Esophagus (tissue), 2 donors: ENCODE results near the gene MEX3B. TPM values are rescaled to one million over a fixed set of nuclear protein-coding genes. Genes with fewer than 3 reads are reported as not detected.
A peak's percentile ranks its signal among the peaks of the same experiment; 100 is the strongest.

Source experiments
- H3K27ac ChIP-seq, 2 donors: one replicate each; pipeline ENCODE4 v1.5.1; 2013; ENCODE audit warnings: low read depth in 2 of 2, mild to moderate bottlenecking in 2 of 2, inconsistent platforms in 1 of 2, low read length in 1 of 2, moderate library complexity in 1 of 2
- H3K27me3 ChIP-seq, 2 donors: one replicate each; pipeline ENCODE4 v1.6.1; 2013; ENCODE audit warnings: low read length in 2 of 2, control low read depth in 1 of 2, mild to moderate bottlenecking in 1 of 2; ENCODE audit not compliant: insufficient read depth in 2 of 2, control insufficient read depth in 1 of 2
- H3K36me3 ChIP-seq, 2 donors: one replicate each; pipeline ENCODE4 v1.6.1; 2013; ENCODE audit warnings: low read length in 1 of 2; ENCODE audit not compliant: control insufficient read depth in 2 of 2, insufficient read depth in 2 of 2
- H3K4me1 ChIP-seq, 2 donors: one replicate each; pipeline ENCODE4 v1.6.1; 2013; ENCODE audit warnings: low read length in 1 of 2; ENCODE audit not compliant: control insufficient read depth in 2 of 2, insufficient read depth in 2 of 2
- H3K4me3 ChIP-seq, 2 donors: one replicate each; pipeline ENCODE4 v1.5.1; 2013; ENCODE audit warnings: low read length in 2 of 2, mild to moderate bottlenecking in 2 of 2, low read depth in 1 of 2, moderate library complexity in 1 of 2
- H3K9me3 ChIP-seq, 2 donors: one replicate each; pipeline ENCODE4 v1.6.1; 2013; ENCODE audit warnings: mild to moderate bottlenecking in 2 of 2, low read depth in 1 of 2, low read length in 1 of 2, moderate library complexity in 1 of 2; ENCODE audit not compliant: control insufficient read depth in 2 of 2, insufficient read depth in 1 of 2
- WGBS, 2 donors: extraction: QIAGEN DNeasy Blood & Tissue Kit; methylation state at CpG; one replicate each; pipeline ENCODE4 v1.1.7; 2013; 5-methylcytosine and 5-hydroxymethylcytosine counted together
- polyA plus RNA-seq, 2 donors: library from polyadenylated mRNA; stranded (reverse); fragments of 200-250 nt; gene quantifications; one replicate each; pipeline ENCODE4 v1.2.3, GENCODE V29; 2013
- donor health status: healthy with polysubstance abuse.
- donor health status: Bipolar disorder and iron deficiency.

MEX3B gene
- polyA plus RNA-seq, 2 donors, result 0.39 to 0.42 TPM

- Histone ChIP-seq H3K4me3 (no peak overlapping the region), H3K9me3 (no peaks in the 10 kb centered on the region), H3K36me3 (no peaks in the 10 kb centered on the region), H3K27ac (no peak overlapping the region), H3K27me3 (peaks cover 0 to 2% of the 10 kb centered on the region in 2 donors), H3K4me1 (no peaks in the 10 kb centered on the region)
- WGBS, 2 donors, result 60% methylated on average over 6 of the region's 6 CpGs
Observed at GRCh38 chr15:82051664-82052063, 5.8 kb upstream of the MEX3B start.

- WGBS, 2 donors, result 85 to 90% methylated on average over 8 of the region's 8 CpGs
Observed at GRCh38 chr15:82048811-82049210, 3.0 kb upstream of the MEX3B start.

DNA sequence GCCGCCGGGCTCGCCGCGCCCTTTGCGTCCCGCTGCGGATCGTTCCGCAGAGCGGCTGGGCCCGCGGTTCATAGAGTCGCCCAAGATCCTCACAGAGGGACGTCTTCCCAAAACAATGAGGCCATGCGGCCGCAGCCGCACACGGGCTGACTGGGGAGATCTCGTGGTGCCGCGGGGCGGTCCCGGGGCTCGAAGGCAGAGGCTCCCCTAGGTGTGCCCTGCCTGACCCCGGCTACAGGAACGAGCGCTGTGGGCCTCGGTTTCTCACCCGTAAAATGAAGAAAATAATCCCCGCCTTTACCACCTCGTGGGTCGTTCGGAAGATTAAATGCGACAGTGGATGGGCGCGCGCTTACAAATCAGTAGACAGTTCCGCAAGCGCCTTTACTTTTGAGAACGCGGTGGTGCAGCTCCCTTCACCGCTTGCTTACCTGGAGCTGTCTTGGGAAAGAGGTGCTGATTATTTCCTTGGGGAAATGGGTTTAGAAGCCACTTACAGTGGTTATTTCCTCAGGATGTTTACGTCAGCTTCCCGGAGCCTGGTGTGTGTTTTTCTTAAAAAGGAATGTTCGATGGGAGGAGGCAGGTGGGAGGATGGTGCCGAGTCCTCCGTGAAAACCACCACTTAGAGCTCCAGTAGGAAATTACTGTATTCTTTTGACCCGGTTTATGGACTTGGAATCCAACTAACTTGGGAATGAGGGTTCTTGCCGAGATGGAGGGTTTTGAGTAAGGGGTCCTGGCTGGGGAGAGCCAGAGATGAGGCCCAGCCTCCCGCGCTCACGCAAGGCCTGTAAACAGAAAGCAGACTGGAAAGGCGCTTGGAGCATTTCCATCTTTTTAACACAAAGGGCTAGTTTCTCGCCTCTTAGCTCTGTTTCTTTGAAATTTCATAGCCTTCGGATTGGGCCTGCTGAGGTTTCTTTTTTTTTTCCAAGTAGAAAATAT, 1.9 kb upstream of the MEX3B start:
- peak overlapping the region; percentile 41 to 67 for H3K4me3 ChIP-seq
- H3K36me3 ChIP-seq, result no peaks in the 10 kb centered on the region
- peaks cover 7 to 12% of the 10 kb centered on the region in 2 donors for H3K4me1 ChIP-seq
- no peaks in the 10 kb centered on the region for H3K27me3 ChIP-seq
- peak overlapping the region in 1 of 2 donors; percentile 6 for H3K27ac ChIP-seq
- 11 to 14% methylated on average over 54 to 56 of the region's 56 CpGs for WGBS, 2 donors
- peaks cover 0 to 2% of the 10 kb centered on the region in 2 donors for H3K9me3 ChIP-seq

More at GRCh38 chr15:82048811-82049210, 3.0 kb upstream of the MEX3B start:
- peaks cover 5 to 12% of the 10 kb centered on the region in 2 donors for H3K4me1 ChIP-seq
- no peaks in the 10 kb centered on the region for H3K36me3 ChIP-seq
- H3K9me3 ChIP-seq, result peaks cover 0 to 2% of the 10 kb centered on the region in 2 donors
- no peak overlapping the region for H3K4me3 ChIP-seq
- H3K27ac ChIP-seq, result no peak overlapping the region
- peaks cover 0 to under 1% of the 10 kb centered on the region in 2 donors for H3K27me3 ChIP-seq

- Histone ChIP-seq H3K4me3 (peak overlapping the region; percentile 64 to 67), H3K4me1 (peaks cover 7 to 12% of the 10 kb centered on the region in 2 donors), H3K36me3 (no peaks in the 10 kb centered on the region), H3K9me3 (peaks cover 0 to 2% of the 10 kb centered on the region in 2 donors), H3K27me3 (no peaks in the 10 kb centered on the region), H3K27ac (peak overlapping the region; percentile 84 to 90)
- WGBS, 2 donors, result 1% methylated on average over 83 to 111 of the region's 111 CpGs
Observed at GRCh38 chr15:82046666-82047452, 1.0 kb upstream of the MEX3B start.

- Histone ChIP-seq H3K36me3 (no peaks in the 10 kb centered on the region), H3K4me3 (peak overlapping the region; percentile 64 to 67), H3K9me3 (peaks cover 0 to 2% of the 10 kb centered on the region in 2 donors), H3K27ac (peak overlapping the region; percentile 81 to 90), H3K27me3 (no peaks in the 10 kb centered on the region), H3K4me1 (peaks cover 7 to 12% of the 10 kb centered on the region in 2 donors)
- WGBS, 2 donors, result 0 to 1% methylated on average over 65 to 71 of the region's 71 CpGs
Observed at GRCh38 chr15:82045179-82045891, 483 bp downstream of the MEX3B start.

- peaks cover 7 to 12% of the 10 kb centered on the region in 2 donors for H3K4me1 ChIP-seq
- peak overlapping the region; percentile 64 to 67 for H3K4me3 ChIP-seq
- H3K27me3 ChIP-seq, result no peaks in the 10 kb centered on the region
- H3K9me3 ChIP-seq, result peaks cover 0 to 2% of the 10 kb centered on the region in 2 donors
- peak overlapping the region; percentile 53 to 90 for H3K27ac ChIP-seq
- 1 to 3% methylated on average over 54 of the region's 54 CpGs for WGBS, 2 donors
- H3K36me3 ChIP-seq, result no peaks in the 10 kb centered on the region
Observed at GRCh38 chr15:82044373-82045178, 1.2 kb downstream of the MEX3B start.

DNA sequence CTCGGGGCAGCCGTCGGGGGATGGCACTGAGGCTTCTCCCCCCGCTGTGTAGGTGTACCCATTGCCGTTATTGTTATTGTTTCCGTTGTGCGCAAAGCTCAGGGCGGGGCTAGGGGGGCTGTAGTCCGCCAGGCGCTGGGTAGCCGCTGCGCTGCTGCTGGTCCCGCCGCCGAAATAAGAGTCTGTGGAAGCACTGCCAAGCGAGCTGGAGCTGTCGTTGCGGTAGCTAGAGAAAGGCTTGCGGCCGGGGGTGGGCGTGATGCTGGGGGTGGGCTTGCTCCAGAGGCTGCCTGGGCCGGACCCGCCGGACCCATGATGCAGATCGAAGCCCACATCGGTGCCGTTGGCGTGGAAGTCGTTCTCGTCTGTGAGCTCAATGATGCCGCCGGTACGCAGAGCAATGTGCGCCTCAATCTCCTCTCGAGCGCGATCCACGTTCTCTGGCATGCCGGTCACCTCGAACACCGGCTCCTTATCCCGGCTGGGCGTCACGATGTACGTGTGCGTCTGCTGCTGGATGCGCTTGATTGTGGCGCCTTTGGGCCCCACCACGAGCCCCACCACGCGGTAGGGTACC, 1.9 kb downstream of the MEX3B start:
- WGBS, 2 donors, result 37 to 43% methylated on average over 51 of the region's 51 CpGs
- H3K36me3 ChIP-seq, result no peaks in the 10 kb centered on the region
- peak overlapping the region; percentile 64 to 67 for H3K4me3 ChIP-seq

GRCh38 chr15:82043130-82043673, 2.6 kb downstream of the MEX3B start:
- peaks cover 7 to 12% of the 10 kb centered on the region in 2 donors for H3K4me1 ChIP-seq
- 77 to 88% methylated on average over 46 to 47 of the region's 47 CpGs for WGBS, 2 donors
- no peaks in the 10 kb centered on the region for H3K27me3 ChIP-seq
- peaks cover 0 to 2% of the 10 kb centered on the region in 2 donors for H3K9me3 ChIP-seq
- no peak overlapping the region for H3K27ac ChIP-seq
- H3K4me3 ChIP-seq, result no peak overlapping the region
- no peaks in the 10 kb centered on the region for H3K36me3 ChIP-seq

More for the DNA sequence above, 1.9 kb downstream of the MEX3B start:
- Histone ChIP-seq H3K27me3 (no peaks in the 10 kb centered on the region), H3K27ac (peak overlapping the region; percentile 53 to 90), H3K9me3 (peaks cover 0 to 2% of the 10 kb centered on the region in 2 donors), H3K4me1 (peaks cover 7 to 12% of the 10 kb centered on the region in 2 donors)
